H9 (cell line): ENCODE data around the gene FAM180B. TPM values are rescaled to one million over a fixed set of nuclear protein-coding genes. Genes with fewer than 3 reads are reported as not detected.

Experiments used
- DNase-seq: peaks from one replicate; pipeline ENCODE4 v3.0.0-alpha.2; 2017
- H2AFZ ChIP-seq: one replicate; pipeline ENCODE4 v1.6.1; 2013; ENCODE audit warnings: mild to moderate bottlenecking, low read length, control low read depth, moderate library complexity
- H2AK5ac ChIP-seq: 2 replicates; pipeline ENCODE4 v1.6.1; 2013; ENCODE audit warnings: low read length, control low read depth, mixed read lengths; ENCODE audit not compliant: insufficient read length
- H2BK120ac ChIP-seq: one replicate; pipeline ENCODE4 v1.6.1; 2013; ENCODE audit warnings: low read depth, mild to moderate bottlenecking, low read length, control low read depth, inconsistent platforms; ENCODE audit not compliant: poor library complexity, severe bottlenecking
- H2BK12ac ChIP-seq: 2 replicates; pipeline ENCODE4 v1.6.1; 2013; ENCODE audit warnings: low read length, control low read depth, mixed read lengths, low read depth; ENCODE audit not compliant: insufficient read length
- H2BK15ac ChIP-seq: 2 replicates; pipeline ENCODE4 v1.6.1; 2013; ENCODE audit warnings: low read depth, low read length, control low read depth
- H2BK20ac ChIP-seq: one replicate; pipeline ENCODE4 v1.6.1; 2013; ENCODE audit warnings: low read depth, mild to moderate bottlenecking, low read length, control low read depth, inconsistent platforms; ENCODE audit not compliant: poor library complexity, severe bottlenecking
- H2BK5ac ChIP-seq: 2 replicates; pipeline ENCODE4 v1.6.1; 2013; ENCODE audit warnings: low read length, control low read depth, mixed read lengths; ENCODE audit not compliant: insufficient read length
- H3K14ac ChIP-seq: 2 replicates; pipeline ENCODE4 v1.6.1; 2013; ENCODE audit warnings: low read length, control low read depth; ENCODE audit not compliant: insufficient read depth
- H3K18ac ChIP-seq: 2 replicates; pipeline ENCODE4 v1.6.1; 2013; ENCODE audit warnings: low read depth, mild to moderate bottlenecking, mixed read lengths, low read length, control low read depth; ENCODE audit not compliant: insufficient read length
- H3K23ac ChIP-seq: 2 replicates; pipeline ENCODE4 v1.6.1; 2013; ENCODE audit warnings: low read length, control low read depth, mixed read lengths, low read depth; ENCODE audit not compliant: insufficient read length
- H3K23me2 ChIP-seq: 2 replicates; pipeline ENCODE4 v1.6.1; 2013; ENCODE audit warnings: low read depth, mild to moderate bottlenecking, mixed read lengths, low read length, control low read depth; ENCODE audit not compliant: insufficient read length, poor library complexity, severe bottlenecking
- H3K27ac ChIP-seq: 2 replicates; pipeline ENCODE4 v1.5.1; 2013; ENCODE audit warnings: low read length, control low read depth, mixed read lengths, low read depth; ENCODE audit not compliant: insufficient read length
- H3K27me3 ChIP-seq: 2 replicates; pipeline ENCODE4 v1.6.1; 2013; ENCODE audit warnings: low read length, control low read depth, inconsistent platforms; ENCODE audit not compliant: insufficient read depth
- H3K4ac ChIP-seq: 2 replicates; pipeline ENCODE4 v1.6.1; 2013; ENCODE audit warnings: low read depth, mild to moderate bottlenecking, control low read depth, inconsistent platforms, low read length, moderate library complexity
- H3K4me1 ChIP-seq: 2 replicates; pipeline ENCODE4 v1.6.1; 2013; ENCODE audit warnings: low read length, control low read depth, inconsistent platforms; ENCODE audit not compliant: insufficient read depth
- H3K4me2 ChIP-seq: 2 replicates; pipeline ENCODE4 v1.6.1; 2013; ENCODE audit warnings: low read length, control low read depth, mixed read lengths; ENCODE audit not compliant: insufficient read length, insufficient read depth
- H3K56ac ChIP-seq: 2 replicates; pipeline ENCODE4 v1.6.1; 2013; ENCODE audit warnings: low read depth, mild to moderate bottlenecking, mixed read lengths, low read length, control low read depth; ENCODE audit not compliant: insufficient read length
- H3K79me1 ChIP-seq: 2 replicates; pipeline ENCODE4 v1.6.1; 2013; ENCODE audit warnings: low read depth, mild to moderate bottlenecking, moderate library complexity, low read length, control low read depth, inconsistent platforms; ENCODE audit not compliant: insufficient read depth, poor library complexity, severe bottlenecking
- H3K79me2 ChIP-seq: 2 replicates; pipeline ENCODE4 v1.6.1; 2013; ENCODE audit warnings: low read length, control low read depth, inconsistent platforms; ENCODE audit not compliant: insufficient read depth
- H3K9ac ChIP-seq: 2 replicates; pipeline ENCODE4 v1.6.1; 2013; ENCODE audit warnings: low read length, control low read depth, mixed read lengths; ENCODE audit not compliant: insufficient read length; ENCODE audit errors: extremely low read depth
- H3K9me3 ChIP-seq: one replicate; pipeline ENCODE4 v1.6.1; 2013; ENCODE audit warnings: low read depth, low read length, inconsistent platforms; ENCODE audit not compliant: control insufficient read depth
- H3T11ph ChIP-seq: one replicate; pipeline ENCODE4 v1.6.1; 2013; ENCODE audit warnings: mild to moderate bottlenecking, low read length, control low read depth, inconsistent platforms
- H4K20me1 ChIP-seq: one replicate; pipeline ENCODE4 v1.6.1; 2013; ENCODE audit not compliant: control insufficient read depth, insufficient read length, insufficient read depth
- H4K5ac ChIP-seq: 2 replicates; pipeline ENCODE4 v1.6.1; 2013; ENCODE audit warnings: low read depth, mild to moderate bottlenecking, mixed read lengths, low read length, control low read depth; ENCODE audit not compliant: insufficient read length
- H4K8ac ChIP-seq: replicated peaks from 2 replicates; pipeline ENCODE4 v1.6.1; 2013; ENCODE audit warnings: low read length, control low read depth, mixed read lengths, low read depth; ENCODE audit not compliant: insufficient read length
- H4K91ac ChIP-seq: 2 replicates; pipeline ENCODE4 v1.6.1; 2013; ENCODE audit warnings: low read depth, mild to moderate bottlenecking, moderate library complexity, mixed read lengths, low read length, control low read depth; ENCODE audit not compliant: insufficient read length
- H3K27ac Mint-ChIP-seq, 3 experiments: 2 replicates in 2 of 3; 3 replicates in 1 of 3; pipeline ENCODE4 v1.8.0; 2020 to 2021; ENCODE audit warnings: mixed read lengths in 3 of 3, mild to moderate bottlenecking in 1 of 3, moderate library complexity in 1 of 3
- H3K27me3 Mint-ChIP-seq: 2 replicates; pipeline ENCODE4 v1.8.0; 2021; ENCODE audit warnings: low read depth, mild to moderate bottlenecking, moderate library complexity, mixed read lengths
- H3K36me3 Mint-ChIP-seq, 3 experiments: 2 replicates in 2 of 3; 3 replicates in 1 of 3; pipeline ENCODE4 v1.8.0; 2020 to 2021; ENCODE audit warnings: low read depth in 3 of 3, mixed read lengths in 3 of 3; ENCODE audit not compliant: insufficient read depth in 1 of 3
- H3K4me1 Mint-ChIP-seq, 2 experiments: 2 replicates each; pipeline ENCODE4 v1.8.0; 2020; ENCODE audit warnings: mixed read lengths in 2 of 2
- H3K4me3 Mint-ChIP-seq, 2 experiments: 2 replicates in 1 of 2; 3 replicates in 1 of 2; pipeline ENCODE4 v1.8.0; 2020 to 2021; ENCODE audit warnings: mild to moderate bottlenecking in 2 of 2, mixed read lengths in 2 of 2, moderate library complexity in 1 of 2
- H3K9me3 Mint-ChIP-seq, 2 experiments: 2 replicates in 1 of 2; 3 replicates in 1 of 2; pipeline ENCODE4 v1.8.0; 2020; ENCODE audit warnings: mild to moderate bottlenecking in 2 of 2, mixed read lengths in 2 of 2, moderate library complexity in 1 of 2
- CTCF ChIP-seq: fragments of 200-600 bp; sonication (generic); conservative IDR thresholded peaks from 3 replicates; pipeline ENCODE4 v1.8.0; 2021; ENCODE audit warnings: antibody characterized with exemption, mild to moderate bottlenecking
- WGBS: extraction: QIAGEN DNeasy Blood & Tissue Kit; methylation state at CpG from one replicate; pipeline ENCODE4 v1.1.7; 2013; ENCODE audit warnings: missing lambda C conversion rate, low lambda C conversion rate, mixed read lengths; ENCODE audit not compliant: insufficient read length; ENCODE audit errors: extremely low coverage; 5-methylcytosine and 5-hydroxymethylcytosine counted together
- total RNA-seq: library from RNA; stranded (reverse); gene quantifications from 2 replicates; pipeline ENCODE4 v1.2.1, GENCODE V29; 2021

FAM180B gene
- total RNA-seq, 1 experiment from 2014 or later, result 0.37 TPM

- WGBS, result no CpG with 5 or more reads among the region's 1 CpG
These were observed 27.8 kb upstream of the FAM180B start for GRCh38 chr11:47558695-47559094.

More at GRCh38 chr11:47558695-47559094, 27.8 kb upstream of the FAM180B start:
- TF ChIP-seq CTCF, result no peak
- Histone ChIP-seq H3K56ac (no peak overlapping the region), H2BK5ac (no peak overlapping the region), H3K23ac (no peak overlapping the region), H2BK15ac (no peak overlapping the region), H3T11ph (no peak overlapping the region), H2AFZ (no peak overlapping the region), H3K27ac (no peak overlapping the region), H2BK120ac (no peak overlapping the region), H3K4ac (no peak overlapping the region), H3K9me3 (no peaks in the 10 kb centered on the region), H4K8ac (no peak overlapping the region), H2AK5ac (no peak overlapping the region), H3K4me2 (no peak overlapping the region), H2BK12ac (no peak overlapping the region), H3K9ac (no peak overlapping the region), H3K18ac (no peak overlapping the region), H3K79me1 (no peaks in the 10 kb centered on the region), H3K23me2 (no peaks in the 10 kb centered on the region), H4K20me1 (no peaks in the 10 kb centered on the region), H4K5ac (no peak overlapping the region), H3K27me3 (no peaks in the 10 kb centered on the region), H3K14ac (no peak overlapping the region), H3K4me1 (no peaks in the 10 kb centered on the region; the same call in 1 of the 2 replicates), H3K79me2 (no peaks in the 10 kb centered on the region), H4K91ac (no peak overlapping the region), H2BK20ac (no peak overlapping the region)
- Mint-ChIP-seq H3K27me3 (no peaks in the 10 kb centered on the region), H3K4me3 (no peak overlapping the region), H3K9me3 (no peaks in the 10 kb centered on the region), H3K27ac (no peak overlapping the region), H3K4me1 (peaks cover 3 to 5% of the 10 kb centered on the region in 2 experiments; a peak in 3 of 4 replicates), H3K36me3 (no peaks in the 10 kb centered on the region)
- no peak for DNase-seq
